Measurements from ENCODE around the gene CHPF2. TPM values are rescaled to one million over a fixed set of nuclear protein-coding genes. Genes with fewer than 3 reads are reported as not detected.

Gene CHPF2
- total RNA-seq, 1 experiment from 2014 or later, result 19.5 TPM

- H3K27me3 ChIP-seq (ENCODE audit: insufficient read depth, low read length), result 0 out of 2 replicates have a peak, but pooled peaks cover 6% of the 10 kb centered on the region
Measured at GRCh38 chr7:151205730-151206129, 26.6 kb upstream of the CHPF2 start.

GRCh38 chr7:151206914-151207313, 25.4 kb upstream of the CHPF2 start:
- ChIA-PET POLR2A (no interaction called here), CTCF (no interaction called here), RAD21 (ENCODE audit: low non-redundant PET in 1 of 2, low total read pairs in 2 of 2, uncharacterized antibody in 2 of 2, unreplicated experiment in 2 of 2) (no interaction called here)
- intact Hi-C loops (cut with micrococcal nuclease), result no loop called here
- TF ChIP-seq JUND (IDR thresholded peaks at IDR 0.05) (no peak), ZBTB33 (IDR thresholded peaks at IDR 0.05; ENCODE audit: extremely low read depth, insufficient replicate concordance, low read length) (no peak), ATF3 (IDR thresholded peaks at IDR 0.05) (no peak), EGR1 (IDR thresholded peaks at IDR 0.05; ENCODE audit: low read depth) (no peak), EZH2phosphoT487 (IDR thresholded peaks at IDR 0.05; ENCODE audit: borderline replicate concordance) (no peak), MAX (IDR thresholded peaks at IDR 0.05) (no peak), TCF7L2 (IDR thresholded peaks at IDR 0.05; ENCODE audit: borderline replicate concordance, extremely low read depth, insufficient read depth, insufficient read length) (no peak), RAD21 (IDR thresholded peaks at IDR 0.05; ENCODE audit: low read depth) (no peak), CTCF (IDR thresholded peaks at IDR 0.05 in 2 of 3, conservative IDR thresholded peaks at IDR 0.05 in 1 of 3; ENCODE audit: borderline replicate concordance in 1 of 3, insufficient read depth in 1 of 3, low read depth in 2 of 3, low read length in 2 of 3) (no peak), SRF (IDR thresholded peaks at IDR 0.05; ENCODE audit: low read depth) (no peak), ZNF274 (IDR thresholded peaks at IDR 0.05; ENCODE audit: low read depth, low read length) (no peak), POLR2AphosphoS5 (IDR thresholded peaks at IDR 0.05; ENCODE audit: low read depth, low read length) (no peak), CEBPB (IDR thresholded peaks at IDR 0.05; ENCODE audit: low read depth) (no peak)
- no peak overlapping the region for H2AFZ ChIP-seq (ENCODE audit: low read depth, low read length, poor library complexity, severe bottlenecking)
- DNase-seq (ENCODE audit: low read depth, low spot score), result no peak
- no peaks in the 10 kb centered on the region for H4K20me1 ChIP-seq (ENCODE audit: insufficient read depth)
- no peak overlapping the region for H3K27ac ChIP-seq (ENCODE audit: low read depth, low read length)
- H3K4me3 ChIP-seq (replicated peaks in 1 of 2; ENCODE audit: low read depth in 1 of 2, low read length in 2 of 2), result no peak overlapping the region
- peaks cover 0 to under 1% of the 10 kb centered on the region in 2 experiments; a peak in 1 of 4 replicates for H3K36me3 ChIP-seq (ENCODE audit: control insufficient read depth in 1 of 2, insufficient read depth in 2 of 2, low read length in 2 of 2)
- H3K9me2 ChIP-seq (ENCODE audit: insufficient read depth), result no peaks in the 10 kb centered on the region
- H3K27me3 ChIP-seq (ENCODE audit: insufficient read depth, low read length), result 0 out of 2 replicates have a peak, but pooled peaks cover 3% of the 10 kb centered on the region
- ATAC-seq, result no peak
- H3K79me2 ChIP-seq (ENCODE audit: insufficient read depth, low read length), result no peaks in the 10 kb centered on the region
- H3K9me3 ChIP-seq (ENCODE audit: control insufficient read depth in 1 of 2, insufficient read depth in 1 of 2, low read depth in 1 of 2, low read length in 2 of 2), result no peaks in the 10 kb centered on the region
- BruUV-seq (replicated peaks), result no TSS peak
- no peak overlapping the region for H3K9ac ChIP-seq (ENCODE audit: low read length)
- no peak overlapping the region for H3K4me2 ChIP-seq (ENCODE audit: low read length)
- no peaks in the 10 kb centered on the region for H3K4me1 ChIP-seq (ENCODE audit: control insufficient read depth in 1 of 2, insufficient read depth in 2 of 2, low read length in 2 of 2)

More at GRCh38 chr7:151205730-151206129, 26.6 kb upstream of the CHPF2 start:
- Histone ChIP-seq H3K9ac (ENCODE audit: low read length) (no peak overlapping the region), H3K9me3 (ENCODE audit: control insufficient read depth in 1 of 2, insufficient read depth in 1 of 2, low read depth in 1 of 2, low read length in 2 of 2) (no peaks in the 10 kb centered on the region), H3K4me2 (ENCODE audit: low read length) (no peak overlapping the region), H3K9me2 (ENCODE audit: insufficient read depth) (no peaks in the 10 kb centered on the region), H3K36me3 (ENCODE audit: control insufficient read depth in 1 of 2, insufficient read depth in 2 of 2, low read length in 2 of 2) (no peaks in the 10 kb centered on the region), H4K20me1 (ENCODE audit: insufficient read depth) (no peaks in the 10 kb centered on the region), H3K27ac (ENCODE audit: low read depth, low read length) (no peak overlapping the region), H2AFZ (ENCODE audit: low read depth, low read length, poor library complexity, severe bottlenecking) (no peak overlapping the region), H3K4me1 (ENCODE audit: control insufficient read depth in 1 of 2, insufficient read depth in 2 of 2, low read length in 2 of 2) (no peaks in the 10 kb centered on the region), H3K4me3 (replicated peaks in 1 of 2; ENCODE audit: low read depth in 1 of 2, low read length in 2 of 2) (no peak overlapping the region), H3K79me2 (ENCODE audit: insufficient read depth, low read length) (no peaks in the 10 kb centered on the region)
- TF ChIP-seq TCF7L2 (IDR thresholded peaks at IDR 0.05; ENCODE audit: borderline replicate concordance, extremely low read depth, insufficient read depth, insufficient read length) (no peak), ELF1 (IDR thresholded peaks at IDR 0.05; ENCODE audit: borderline replicate concordance, low read depth) (no peak), MAX (IDR thresholded peaks at IDR 0.05) (no peak), YY1 (IDR thresholded peaks at IDR 0.05; ENCODE audit: extremely low read depth, insufficient replicate concordance, low read depth, low read length) (no peak), POLR2A (IDR thresholded peaks at IDR 0.05; ENCODE audit: borderline replicate concordance, extremely low read depth, insufficient read depth, insufficient read length) (no peak), SRF (IDR thresholded peaks at IDR 0.05; ENCODE audit: low read depth) (no peak)
- CTCF ChIA-PET, result no interaction called here
- BruUV-seq (replicated peaks), result no TSS peak
- DNase-seq (ENCODE audit: low read depth, low spot score) (no peak), ATAC-seq (no peak)
- POLR2A ChIA-PET, result no interaction called here
- RAD21 ChIA-PET (ENCODE audit: low non-redundant PET in 1 of 2, low total read pairs in 2 of 2, uncharacterized antibody in 2 of 2, unreplicated experiment in 2 of 2), result no interaction called here
- intact Hi-C loops (cut with micrococcal nuclease), result no loop called here

Measured in HCT116 (cell line).